Neural progenitor cell (in vitro differentiated cells): ENCODE measurements around the gene TACR2. TPM values are rescaled to one million over a fixed set of nuclear protein-coding genes. Genes with fewer than 3 reads are reported as not detected.

ENCODE experiments used
- DNase-seq: peaks from one replicate; pipeline ENCODE4 v3.0.0-alpha.2; 2016; ENCODE audit warnings: low spot score
- H2AFZ ChIP-seq: fragments of 200-600 bp; sonication (generic); replicated peaks from 2 replicates; pipeline ENCODE4 v1.6.1; 2016; ENCODE audit warnings: antibody characterized with exemption
- H3F3A ChIP-seq: fragments of 200-600 bp; sonication (generic); 2 replicates; pipeline ENCODE4 v1.6.1; 2016; ENCODE audit warnings: antibody characterized with exemption, low read depth
- H3K27ac ChIP-seq: fragments of 200-600 bp; sonication (generic); 2 replicates; pipeline ENCODE4 v1.5.1; 2016; ENCODE audit warnings: mild to moderate bottlenecking
- H3K27me3 ChIP-seq: fragments of 200-600 bp; sonication (generic); 2 replicates; pipeline ENCODE4 v1.6.1; 2016; ENCODE audit warnings: mild to moderate bottlenecking, moderate library complexity
- H3K36me3 ChIP-seq: fragments of 200-600 bp; sonication (generic); 2 replicates; pipeline ENCODE4 v1.5.1; 2016
- H3K4me1 ChIP-seq: fragments of 200-600 bp; sonication (generic); 2 replicates; pipeline ENCODE4 v1.6.1; 2016; ENCODE audit warnings: mixed run types
- H3K4me2 ChIP-seq: fragments of 200-600 bp; sonication (generic); 2 replicates; pipeline ENCODE4 v1.6.1; 2016
- H3K4me3 ChIP-seq: fragments of 200-600 bp; sonication (generic); 2 replicates; pipeline ENCODE4 v1.5.1; 2016
- H3K79me2 ChIP-seq: fragments of 200-600 bp; sonication (generic); 2 replicates; pipeline ENCODE4 v1.6.1; 2016; ENCODE audit warnings: low read depth
- H3K9ac ChIP-seq: fragments of 200-600 bp; sonication (generic); 2 replicates; pipeline ENCODE4 v1.6.1; 2016
- H3K9me3 ChIP-seq: fragments of 200-600 bp; sonication (generic); 2 replicates; pipeline ENCODE4 v1.5.1; 2016; ENCODE audit warnings: low read depth
- H4K20me1 ChIP-seq: fragments of 200-600 bp; sonication (generic); 2 replicates; pipeline ENCODE4 v1.6.1; 2016; ENCODE audit warnings: low read depth
- H3K27ac Mint-ChIP-seq: 3 replicates; pipeline ENCODE4 v1.8.0; 2021; ENCODE audit warnings: mixed read lengths
- H3K27me3 Mint-ChIP-seq: 2 replicates; pipeline ENCODE4 v1.8.0; 2022; ENCODE audit warnings: low read depth, mild to moderate bottlenecking, inconsistent platforms, moderate library complexity, mixed read lengths; ENCODE audit not compliant: insufficient read depth
- H3K36me3 Mint-ChIP-seq: 3 replicates; pipeline ENCODE4 v1.8.0; 2021; ENCODE audit warnings: mixed read lengths
- H3K4me1 Mint-ChIP-seq: 3 replicates; pipeline ENCODE4 v1.8.0; 2021; ENCODE audit warnings: mixed read lengths
- H3K4me3 Mint-ChIP-seq: 3 replicates; pipeline ENCODE4 v1.8.0; 2021; ENCODE audit warnings: mild to moderate bottlenecking, moderate library complexity, mixed read lengths
- H3K9me3 Mint-ChIP-seq: 3 replicates; pipeline ENCODE4 v1.8.0; 2020; ENCODE audit warnings: mixed read lengths
- EZH2 ChIP-seq: fragments of 200-600 bp; sonication (generic); IDR thresholded peaks from 2 replicates; pipeline ENCODE4 v1.6.1; 2017; ENCODE audit warnings: antibody characterized with exemption, mild to moderate bottlenecking, moderate library complexity
- EZH2phosphoT487 ChIP-seq: fragments of 200-600 bp; sonication (generic); IDR thresholded peaks from 2 replicates; pipeline ENCODE4 v1.6.1; 2017; ENCODE audit warnings: antibody characterized with exemption
- total RNA-seq: library from RNA; depleted of rRNA; stranded (reverse); fragments of >200 nt; gene quantifications from 2 replicates; pipeline ENCODE4 v1.2.3, GENCODE V29; 2015; ENCODE audit warnings: low replicate concordance
- TF ChIP-seq, protein P1 (sequence below): fragments of 200-600 bp; sonication (generic); IDR thresholded peaks from 2 replicates; pipeline ENCODE4 v1.5.1; 2017; ENCODE audit warnings: antibody characterized with exemption, mild to moderate bottlenecking

TACR2 gene
- total RNA-seq, 1 donor from 2014 or later: not detected

DNA sequence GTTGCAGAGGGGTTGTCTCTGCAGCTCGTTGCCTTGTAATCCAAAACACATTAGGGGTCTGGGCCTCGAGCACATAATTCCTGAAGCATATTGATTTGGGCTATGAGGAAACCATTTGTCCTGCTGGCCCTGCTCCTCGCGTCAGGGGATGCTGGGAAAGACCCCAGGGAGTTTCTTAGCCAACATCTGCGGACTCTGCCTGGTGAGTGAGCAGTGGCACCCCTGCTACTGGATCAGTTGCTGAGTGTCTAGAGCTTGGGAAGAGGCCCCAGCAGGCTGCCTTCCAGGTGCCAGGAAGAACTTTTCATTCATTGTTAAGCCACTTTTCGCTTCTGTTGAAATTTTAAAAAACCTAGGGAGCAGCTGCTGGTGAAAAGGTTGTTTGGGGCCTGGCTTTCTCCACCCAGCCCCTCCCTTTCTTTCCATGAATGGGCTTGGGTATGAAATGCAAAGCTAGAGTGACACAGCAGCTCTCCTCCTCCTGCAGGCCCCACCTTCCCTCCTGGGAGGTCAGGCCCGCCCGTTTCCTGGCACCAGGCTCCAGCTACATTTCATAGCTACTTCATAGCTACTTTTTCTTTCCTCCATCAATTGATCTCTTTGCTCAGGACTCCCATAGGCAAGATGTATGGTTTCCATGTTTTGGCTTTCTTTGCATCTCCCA lies 26.8 kb downstream of the TACR2 start:
- TF ChIP-seq EZH2 (no peak), EZH2phosphoT487 (no peak)
- TF ChIP-seq, protein P1, sequence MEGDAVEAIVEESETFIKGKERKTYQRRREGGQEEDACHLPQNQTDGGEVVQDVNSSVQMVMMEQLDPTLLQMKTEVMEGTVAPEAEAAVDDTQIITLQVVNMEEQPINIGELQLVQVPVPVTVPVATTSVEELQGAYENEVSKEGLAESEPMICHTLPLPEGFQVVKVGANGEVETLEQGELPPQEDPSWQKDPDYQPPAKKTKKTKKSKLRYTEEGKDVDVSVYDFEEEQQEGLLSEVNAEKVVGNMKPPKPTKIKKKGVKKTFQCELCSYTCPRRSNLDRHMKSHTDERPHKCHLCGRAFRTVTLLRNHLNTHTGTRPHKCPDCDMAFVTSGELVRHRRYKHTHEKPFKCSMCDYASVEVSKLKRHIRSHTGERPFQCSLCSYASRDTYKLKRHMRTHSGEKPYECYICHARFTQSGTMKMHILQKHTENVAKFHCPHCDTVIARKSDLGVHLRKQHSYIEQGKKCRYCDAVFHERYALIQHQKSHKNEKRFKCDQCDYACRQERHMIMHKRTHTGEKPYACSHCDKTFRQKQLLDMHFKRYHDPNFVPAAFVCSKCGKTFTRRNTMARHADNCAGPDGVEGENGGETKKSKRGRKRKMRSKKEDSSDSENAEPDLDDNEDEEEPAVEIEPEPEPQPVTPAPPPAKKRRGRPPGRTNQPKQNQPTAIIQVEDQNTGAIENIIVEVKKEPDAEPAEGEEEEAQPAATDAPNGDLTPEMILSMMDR: no peak
- no peaks in the 10 kb centered on the region for H4K20me1 ChIP-seq
- no peaks in the 10 kb centered on the region for H3K9me3 ChIP-seq
- Mint-ChIP-seq H3K9me3 (no peaks in the 10 kb centered on the region), H3K27ac (peak overlapping the region; percentile 73), H3K27me3 (no peaks in the 10 kb centered on the region), H3K36me3 (peaks cover 23% of the 10 kb centered on the region), H3K4me1 (peaks cover 18% of the 10 kb centered on the region), H3K4me3 (peak overlapping the region; percentile 42)
- peaks cover 8% of the 10 kb centered on the region for H3F3A ChIP-seq
- H3K4me2 ChIP-seq: no peak overlapping the region
- H3K27ac ChIP-seq: peak overlapping the region; percentile 46
- no peak overlapping the region for H3K4me3 ChIP-seq
- no peaks in the 10 kb centered on the region for H3K36me3 ChIP-seq
- no peak overlapping the region for H3K9ac ChIP-seq
- no peaks in the 10 kb centered on the region for H3K27me3 ChIP-seq
- H3K4me1 ChIP-seq: peaks cover 14% of the 10 kb centered on the region
- peak; percentile 42 for DNase-seq
- H3K79me2 ChIP-seq: no peaks in the 10 kb centered on the region
- no peak overlapping the region for H2AFZ ChIP-seq

DNA sequence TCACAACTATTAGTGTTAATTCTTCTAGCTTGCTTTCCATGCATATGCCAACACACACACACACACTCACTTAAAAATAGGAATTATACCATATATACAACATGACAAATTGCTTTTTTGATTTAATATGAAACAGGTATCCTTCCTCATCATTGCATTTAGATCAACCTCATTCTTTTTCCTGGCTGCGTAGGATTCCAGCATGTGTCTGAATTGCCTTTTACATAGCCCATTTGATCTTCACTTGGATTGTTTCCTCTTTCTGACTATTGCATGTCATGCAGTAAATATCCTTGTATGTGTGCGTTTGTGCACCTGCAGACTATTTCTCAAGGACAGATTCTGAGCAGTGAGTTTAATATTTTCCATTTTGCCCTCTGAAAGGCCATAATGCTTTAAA lies 28.2 kb downstream of the TACR2 start:
- no peaks in the 10 kb centered on the region for H3K9me3 ChIP-seq
- H3K36me3 ChIP-seq: no peaks in the 10 kb centered on the region
- H3K27me3 Mint-ChIP-seq: no peaks in the 10 kb centered on the region
- no peak overlapping the region for H2AFZ ChIP-seq
- no peak for DNase-seq
- peaks cover 8% of the 10 kb centered on the region for H3F3A ChIP-seq
- no peak overlapping the region for H3K9ac ChIP-seq
- peaks cover 26% of the 10 kb centered on the region for H3K36me3 Mint-ChIP-seq
- H3K27ac ChIP-seq: no peak overlapping the region
- TF ChIP-seq EZH2: no peak
- no peak overlapping the region for H3K4me2 ChIP-seq
- H3K9me3 Mint-ChIP-seq: no peaks in the 10 kb centered on the region
- H3K4me3 Mint-ChIP-seq: no peak overlapping the region
- no peak overlapping the region for H3K27ac Mint-ChIP-seq
- no peaks in the 10 kb centered on the region for H3K79me2 ChIP-seq
- peaks cover 18% of the 10 kb centered on the region for H3K4me1 Mint-ChIP-seq
- no peak overlapping the region for H3K4me3 ChIP-seq
- no peaks in the 10 kb centered on the region for H3K27me3 ChIP-seq
- peaks cover 14% of the 10 kb centered on the region for H3K4me1 ChIP-seq
- H4K20me1 ChIP-seq: no peaks in the 10 kb centered on the region

DNA sequence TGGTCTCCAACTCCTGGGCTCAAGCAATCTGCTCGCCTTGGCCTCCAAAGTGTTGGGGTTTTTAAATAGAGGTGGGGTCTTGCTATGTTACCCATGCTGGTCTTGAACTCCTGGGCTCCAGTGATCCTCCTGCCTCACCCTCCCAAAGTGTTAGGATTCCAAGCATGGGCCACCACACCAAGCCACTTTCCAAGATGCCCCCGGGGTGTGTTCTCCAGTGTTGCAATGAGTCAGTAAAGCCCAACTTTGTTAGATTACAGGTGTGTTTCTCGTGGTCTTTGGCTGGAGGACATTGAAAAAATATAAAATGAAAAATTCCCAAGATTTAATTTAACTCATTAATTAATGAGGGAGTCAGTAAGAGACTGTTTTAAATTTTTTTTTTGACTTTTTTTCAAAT lies 29.2 kb downstream of the TACR2 start:
- Histone ChIP-seq H3K27me3 (no peaks in the 10 kb centered on the region), H3K9me3 (no peaks in the 10 kb centered on the region), H2AFZ (no peak overlapping the region), H4K20me1 (no peaks in the 10 kb centered on the region), H3K9ac (no peak overlapping the region), H3K4me2 (no peak overlapping the region), H3K4me1 (peaks cover 14% of the 10 kb centered on the region), H3K79me2 (no peaks in the 10 kb centered on the region), H3F3A (peaks cover 8% of the 10 kb centered on the region), H3K27ac (no peak overlapping the region), H3K4me3 (no peak overlapping the region), H3K36me3 (no peaks in the 10 kb centered on the region)
- Mint-ChIP-seq H3K9me3 (no peaks in the 10 kb centered on the region), H3K4me3 (no peak overlapping the region), H3K36me3 (peaks cover 28% of the 10 kb centered on the region), H3K27ac (no peak overlapping the region), H3K27me3 (no peaks in the 10 kb centered on the region), H3K4me1 (peaks cover 16% of the 10 kb centered on the region)
- TF ChIP-seq EZH2 (no peak), EZH2phosphoT487 (no peak)
- TF ChIP-seq, protein P1: no peak
- DNase-seq: no peak
